HG02970 (cell line): ENCODE data around the gene UGT2B15.
"Not testable (repeated sequence)": the region's sequence is repeated elsewhere in the genome, so short reads cannot be mapped to it uniquely, and the experiment has no call there.

ENCODE experiments used
- ATAC-seq: cut with Tn5 transposase; IDR thresholded peaks from one replicate; pipeline ENCODE4 v1.9.1; 2021; ENCODE audit warnings: mild to moderate bottlenecking, moderate library complexity, moderate number of reproducible peaks; ENCODE audit not compliant: unreplicated experiment, low FRiP score

UGT2B15 gene

DNA sequence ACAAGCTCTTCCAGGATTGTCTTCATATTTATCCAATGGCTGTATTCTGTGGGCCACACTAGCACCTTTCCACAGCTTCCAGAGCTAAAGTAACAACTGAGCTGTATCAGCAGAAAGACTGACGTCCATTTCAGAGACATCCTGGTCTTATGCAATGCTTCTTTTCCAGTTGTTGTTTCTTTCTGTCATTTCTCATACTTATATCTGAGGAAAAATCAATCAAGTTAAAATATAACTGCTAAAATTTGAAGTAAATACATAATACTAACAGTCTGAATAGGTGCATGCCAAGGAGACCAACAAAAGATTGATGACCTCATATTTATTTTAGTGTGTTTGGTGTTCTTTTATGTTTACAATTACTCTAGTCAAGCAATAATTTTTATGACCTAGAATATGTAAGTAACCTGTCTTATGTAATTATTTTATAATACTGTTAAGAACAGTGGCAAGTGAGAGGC is at the start of gene UGT2B15:
Gene UGT2B15 (minus strand): TSS at position 174 of the 461 bp plus-strand sequence. CDS start 34 bp downstream, at position 140.
- not testable (repeated sequence) for ATAC-seq

DNA sequence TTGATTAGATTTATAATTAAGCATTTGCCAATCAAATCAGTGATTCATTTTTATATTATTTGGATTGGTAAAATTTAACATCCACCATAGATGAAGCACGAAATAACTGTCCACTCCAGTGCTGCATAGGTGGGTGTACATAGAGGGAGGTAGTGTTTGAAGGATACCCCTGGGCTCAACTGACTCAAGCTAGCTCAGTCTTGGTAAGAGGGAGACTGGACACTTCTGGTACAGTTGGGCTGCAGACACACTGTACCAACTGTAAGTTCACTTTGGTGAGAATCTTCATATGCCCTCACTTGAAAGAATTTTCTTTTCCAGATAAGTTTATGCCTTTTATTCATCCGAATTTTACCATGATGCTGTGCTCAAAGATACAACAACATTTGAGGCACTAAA is 48.6 kb upstream of the UGT2B15 start:
- ATAC-seq: no peak

DNA sequence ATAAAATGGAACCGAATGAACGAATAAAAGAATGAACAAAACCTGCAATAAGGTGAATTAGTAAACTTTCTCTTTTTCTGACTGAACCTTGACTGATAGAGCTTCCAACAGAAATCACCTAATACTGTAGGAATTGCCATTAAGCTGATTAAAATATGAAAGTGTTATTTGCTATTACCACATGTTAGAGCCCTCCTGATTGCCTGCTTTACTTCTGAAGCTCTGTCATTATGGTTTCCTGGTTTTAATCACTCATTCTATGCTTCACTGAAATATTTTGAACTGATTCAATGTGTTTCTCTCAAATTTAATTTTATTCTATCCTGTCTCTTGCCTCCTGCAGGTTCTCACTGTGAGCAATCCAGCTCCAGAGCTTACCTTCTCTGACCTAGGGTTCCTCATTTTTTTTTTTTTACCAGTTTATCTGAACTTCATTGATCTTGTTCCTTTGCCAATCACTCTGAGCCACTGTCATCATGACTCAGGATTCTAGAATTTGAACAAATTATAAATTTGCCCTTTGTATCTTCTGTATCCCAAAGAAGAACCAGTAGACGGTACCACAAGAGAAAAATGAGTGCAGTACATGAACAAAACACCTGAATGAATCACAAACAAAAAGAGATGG is 48.1 kb upstream of the UGT2B15 start:
- no peak for ATAC-seq

GRCh38 chr4:68717999-68718398 is 47.5 kb upstream of the UGT2B15 start:
- ATAC-seq: no peak

DNA sequence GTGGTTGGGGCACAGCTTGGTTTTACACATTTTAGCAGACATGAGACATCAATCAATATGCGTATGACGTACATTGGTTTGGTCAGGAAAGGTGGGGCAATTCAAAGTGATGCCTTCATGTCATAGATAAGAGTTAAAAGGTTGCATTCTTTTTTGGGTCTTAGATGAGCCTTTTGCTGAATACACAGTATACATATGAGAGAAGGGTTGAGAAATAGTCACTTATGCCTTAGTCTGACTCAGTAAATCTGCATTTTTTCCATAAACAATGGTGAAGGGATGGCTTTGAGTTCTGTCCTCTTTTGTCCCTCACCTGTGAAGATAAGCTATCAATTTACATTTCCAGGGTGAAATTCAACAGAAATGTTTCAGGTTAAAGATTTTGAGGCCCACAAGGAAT is 43.9 kb upstream of the UGT2B15 start:
- no peak for ATAC-seq

DNA sequence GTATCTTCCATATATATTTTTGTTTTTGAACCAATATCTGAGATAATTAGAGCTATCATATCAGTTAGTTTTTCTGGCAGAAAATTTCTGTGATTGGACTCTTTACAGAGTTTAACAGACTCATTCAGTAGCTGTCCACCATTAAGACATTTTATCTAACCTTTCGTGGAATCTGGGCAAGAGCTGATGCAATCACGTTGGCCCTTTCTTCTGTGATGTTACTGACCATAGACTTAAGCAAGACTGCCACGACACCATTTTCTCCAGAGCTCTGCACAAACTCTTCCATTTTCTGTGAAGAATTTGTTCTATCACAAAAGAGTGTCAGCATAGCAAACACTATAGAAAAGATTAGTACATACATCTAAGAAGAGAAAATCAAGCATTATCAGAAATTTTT is 41.8 kb upstream of the UGT2B15 start:
- ATAC-seq: no peak

DNA sequence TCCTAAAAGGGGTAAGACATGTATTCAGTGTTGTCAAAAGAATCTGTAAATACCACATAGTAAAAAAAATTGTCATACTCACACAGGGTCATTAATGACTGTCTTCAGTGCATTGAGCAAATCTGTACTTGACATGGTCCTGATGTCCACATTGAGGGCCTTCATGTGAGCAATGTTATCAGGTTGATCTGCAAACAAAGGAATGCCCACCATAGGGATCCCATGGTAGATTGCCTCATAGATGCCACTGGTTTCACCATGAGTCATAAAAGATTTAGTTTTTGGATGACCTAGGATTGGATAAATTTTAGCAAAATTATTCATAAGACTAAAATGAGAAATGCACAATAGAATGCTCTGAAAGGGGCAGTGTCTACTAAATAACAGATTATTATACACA is 38.1 kb upstream of the UGT2B15 start:
- ATAC-seq: no peak

- not testable (repeated sequence) for ATAC-seq
Measured at GRCh38 chr4:68703168-68703567, 32.7 kb upstream of the UGT2B15 start.

DNA sequence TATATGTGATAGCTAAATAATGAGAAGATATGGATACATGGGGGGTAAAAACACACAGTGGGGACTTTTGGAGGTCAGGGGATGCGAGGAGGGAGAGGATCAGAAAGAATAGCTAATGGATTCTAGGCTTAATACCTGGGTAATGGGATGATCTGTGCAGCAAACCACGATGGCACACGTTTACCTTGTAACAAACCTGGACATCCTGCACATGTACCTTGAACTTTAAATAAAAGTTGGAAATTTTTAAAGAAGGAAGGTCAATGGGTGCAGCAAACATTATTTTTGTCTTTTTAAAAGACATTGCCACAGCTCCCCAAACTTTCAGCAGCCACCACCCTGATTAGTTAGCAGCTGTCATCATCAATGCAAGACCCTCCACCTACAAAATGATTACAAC is 29.7 kb upstream of the UGT2B15 start:
- no peak for ATAC-seq

DNA sequence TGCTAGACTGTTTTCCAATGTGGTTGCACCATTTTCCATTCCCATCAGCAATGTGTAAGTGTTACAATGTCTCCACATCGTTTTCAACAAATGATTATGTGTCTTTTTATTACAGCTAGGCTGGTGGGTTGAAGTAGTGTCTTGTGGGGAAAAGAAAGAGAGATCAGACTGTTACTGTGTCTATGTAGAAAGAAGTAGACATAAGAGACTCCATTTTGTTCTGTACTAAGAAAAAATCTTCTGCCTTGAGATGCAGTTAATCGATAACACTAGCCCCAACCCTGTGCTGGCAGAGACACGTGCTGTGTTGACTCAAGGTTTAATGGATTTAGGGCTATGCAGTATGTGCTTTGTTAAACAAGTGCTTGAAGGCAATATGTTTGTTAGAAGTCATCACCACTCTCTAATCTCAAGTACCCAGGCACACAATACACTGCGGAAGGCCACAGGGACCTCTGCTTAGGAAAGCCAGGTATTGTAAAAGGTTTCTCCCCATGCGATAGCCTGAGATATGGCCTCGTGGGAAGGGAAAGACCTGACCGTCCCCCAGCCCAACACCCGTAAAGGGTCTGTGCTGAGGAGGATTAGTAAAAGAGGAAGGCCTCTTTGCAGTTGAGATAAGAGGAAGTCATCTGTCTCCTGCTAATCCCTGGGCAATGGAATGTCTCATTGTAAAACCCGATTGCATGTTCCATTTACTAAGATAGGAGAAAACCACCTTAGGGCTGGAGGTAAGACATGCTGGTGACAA is 23.0 kb upstream of the UGT2B15 start:
- no peak for ATAC-seq

GRCh38 chr4:68691186-68691585 is 20.7 kb upstream of the UGT2B15 start:
- ATAC-seq: no peak

DNA sequence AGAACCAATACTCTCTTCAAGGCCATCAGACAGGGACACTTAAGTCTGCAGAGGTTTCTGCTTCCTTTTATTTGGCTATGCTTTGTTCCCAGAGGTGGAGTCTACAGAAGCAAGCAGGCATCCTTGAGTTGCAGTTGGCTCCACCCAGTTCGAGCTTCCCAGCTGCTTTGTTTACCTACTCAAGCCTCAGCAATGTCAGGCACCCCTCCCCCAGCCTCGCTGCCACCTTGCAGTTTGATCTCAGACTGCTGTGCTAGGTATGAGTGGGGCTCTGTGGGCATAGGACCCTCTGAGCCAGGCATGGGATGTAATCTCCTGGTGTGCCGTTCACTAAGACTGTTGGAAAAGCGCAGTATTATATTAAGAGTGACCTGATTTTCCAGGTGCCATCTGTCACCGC is 12.6 kb upstream of the UGT2B15 start:
- ATAC-seq: no peak

DNA sequence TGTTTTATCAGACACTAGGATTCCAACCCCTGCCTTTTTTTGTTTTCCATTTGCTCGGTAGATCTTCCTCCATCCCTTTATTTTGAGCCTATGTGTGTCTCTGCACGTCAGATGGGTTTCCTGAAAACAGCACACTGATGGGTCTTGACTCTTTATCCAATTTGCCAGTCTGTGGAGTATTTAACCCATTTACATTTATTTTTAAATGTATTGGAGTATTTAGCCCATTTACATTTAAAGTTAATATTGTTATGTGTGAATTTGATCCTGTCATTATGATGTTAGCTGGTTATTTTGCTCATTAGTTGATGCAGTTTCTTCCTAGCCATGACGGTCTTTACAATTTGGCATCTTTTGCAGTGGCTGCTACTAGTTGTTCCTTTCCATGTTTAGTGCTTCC is 10.8 kb upstream of the UGT2B15 start:
- not testable (repeated sequence) for ATAC-seq

DNA sequence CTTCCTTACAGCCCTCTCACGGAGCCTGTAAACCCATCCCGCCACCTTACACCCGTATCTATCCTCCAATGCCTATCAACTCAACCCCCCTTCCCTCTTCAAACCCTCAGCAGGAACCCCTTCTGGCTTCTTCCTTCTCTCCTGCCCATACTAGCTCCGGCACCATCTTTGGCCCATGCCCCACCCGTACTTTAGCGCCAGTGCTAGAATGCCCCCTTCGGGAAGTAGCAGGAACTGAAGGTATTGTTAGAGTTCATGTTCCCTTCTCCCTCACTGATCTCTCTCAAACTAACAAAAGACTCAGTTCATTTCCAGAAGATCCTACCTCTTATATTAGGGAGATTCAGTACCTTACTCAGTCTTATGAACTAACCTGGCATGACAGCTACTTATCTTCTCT is 2.7 kb upstream of the UGT2B15 start:
- no peak for ATAC-seq

- ATAC-seq: not testable (repeated sequence)
Measured at GRCh38 chr4:68671217-68671616, 765 bp upstream of the UGT2B15 start.

DNA sequence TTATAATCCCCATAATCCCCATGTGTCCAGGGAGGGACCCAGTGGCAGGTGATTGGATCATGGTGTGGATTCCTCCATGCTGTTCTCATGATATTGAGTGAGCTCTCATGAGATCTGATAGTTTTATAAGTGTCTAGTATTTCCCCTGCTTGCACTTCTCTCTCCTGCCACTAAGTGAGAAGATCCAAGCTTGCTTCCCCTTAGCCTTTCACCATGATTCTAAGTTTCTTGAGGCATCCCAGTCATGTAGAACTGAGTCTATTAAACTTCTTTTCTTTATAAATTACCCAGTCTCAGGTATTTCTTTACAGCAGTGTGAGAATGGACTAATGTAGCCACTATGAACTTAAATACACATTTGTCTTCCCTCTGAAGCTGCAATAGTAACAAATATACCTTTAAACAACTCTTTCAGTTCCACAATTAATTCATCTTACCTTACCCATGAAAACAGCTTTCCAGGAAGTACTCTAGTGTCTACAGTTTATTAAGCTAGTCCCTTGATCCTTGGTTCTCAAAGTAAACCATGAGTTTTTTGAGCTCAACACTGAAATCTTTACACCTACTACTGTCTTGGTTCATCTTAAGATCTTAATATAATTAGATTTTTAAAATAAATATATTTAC is 1.8 kb downstream of the UGT2B15 start:
- ATAC-seq: not testable (repeated sequence)

DNA sequence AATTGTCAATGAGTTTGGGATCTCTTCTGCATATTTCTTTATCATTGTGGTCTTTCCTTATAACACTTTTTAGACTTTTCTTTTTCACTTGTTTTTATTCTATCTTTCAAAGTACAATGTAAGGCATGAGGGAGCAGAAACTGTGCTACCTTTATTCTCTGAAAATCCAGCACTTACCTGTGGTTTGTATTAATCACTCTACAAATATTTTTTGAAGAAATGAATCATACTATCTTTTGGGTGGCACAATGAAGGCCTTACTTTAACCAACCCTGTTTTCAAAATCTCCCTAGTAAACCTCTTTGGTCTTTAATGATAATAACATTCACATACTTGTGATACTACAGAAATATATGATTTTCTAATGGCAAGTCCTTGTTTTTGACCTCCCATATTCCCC is 2.9 kb downstream of the UGT2B15 start:
- not testable (repeated sequence) for ATAC-seq

- ATAC-seq: not testable (repeated sequence)
Measured at GRCh38 chr4:68664721-68665120, 5.7 kb downstream of the UGT2B15 start.

DNA sequence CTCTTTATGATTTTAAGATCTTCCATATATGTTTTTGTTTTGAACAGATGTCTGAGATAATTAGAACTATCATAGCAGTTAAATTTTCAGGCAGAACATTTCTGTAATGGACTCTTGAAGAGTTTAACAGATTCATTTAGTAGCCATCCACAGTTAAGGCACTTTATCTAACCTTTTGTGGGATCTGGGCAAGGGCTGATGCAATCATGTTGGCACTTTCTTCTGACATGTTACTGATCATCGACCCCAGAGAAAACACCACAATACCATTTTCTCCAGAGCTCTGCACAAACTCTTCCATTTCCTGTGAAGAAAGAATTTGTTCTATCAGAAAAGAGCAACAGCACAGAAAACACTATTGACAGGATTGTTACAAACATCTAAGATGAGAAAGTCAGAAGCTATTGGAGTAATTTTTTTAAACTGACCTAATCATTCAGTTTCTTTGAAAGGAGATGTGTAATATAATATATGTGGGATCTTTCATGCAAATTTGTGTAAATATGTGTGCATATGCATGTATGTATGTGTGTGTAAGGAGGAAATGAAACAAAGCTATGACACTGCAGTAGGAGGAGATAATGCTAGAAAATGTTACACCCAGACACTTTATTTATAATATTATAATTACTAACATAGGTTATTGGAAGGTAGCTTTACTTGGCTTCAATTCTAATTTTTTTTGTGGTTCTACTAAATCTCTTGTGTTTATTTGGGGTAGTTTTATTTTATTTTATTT is 7.4 kb downstream of the UGT2B15 start:
- not testable (repeated sequence) for ATAC-seq

GRCh38 chr4:68658672-68659071 is 11.8 kb downstream of the UGT2B15 start:
- no peak for ATAC-seq
